Subcutaneous abdominal adipose tissue (tissue), 5 donors: Measurements from ENCODE around the gene SLC9C1.

Source experiments
- H3K27ac ChIP-seq: one replicate; pipeline ENCODE4 v1.7.0; 2013; ENCODE audit warnings: low read depth, mild to moderate bottlenecking, inconsistent platforms, low read length, moderate library complexity
- H3K27me3 ChIP-seq, 5 donors: one replicate each; pipeline ENCODE4 v1.7.0; 2013; ENCODE audit warnings: low read length in 5 of 5, inconsistent platforms in 1 of 5; ENCODE audit not compliant: control insufficient read depth in 5 of 5, insufficient read depth in 4 of 5
- H3K36me3 ChIP-seq, 5 donors: one replicate each; pipeline ENCODE4 v1.7.0; 2013; ENCODE audit warnings: low read length in 5 of 5; ENCODE audit not compliant: control insufficient read depth in 5 of 5, insufficient read depth in 5 of 5
- H3K4me1 ChIP-seq, 5 donors: one replicate each; pipeline ENCODE4 v1.7.0; 2013; ENCODE audit warnings: low read length in 5 of 5, mild to moderate bottlenecking in 3 of 5, moderate library complexity in 1 of 5; ENCODE audit not compliant: control insufficient read depth in 5 of 5, insufficient read depth in 5 of 5
- H3K4me3 ChIP-seq, 5 donors: one replicate each; pipeline ENCODE4 v1.7.0; 2013; ENCODE audit warnings: low read length in 5 of 5, low read depth in 1 of 5
- H3K9ac ChIP-seq, 5 donors: one replicate each; pipeline ENCODE4 v1.7.0; 2013; ENCODE audit warnings: low read length in 5 of 5, mild to moderate bottlenecking in 4 of 5, moderate library complexity in 3 of 5
- H3K9me3 ChIP-seq, 5 donors: one replicate each; pipeline ENCODE4 v1.7.0; 2013; ENCODE audit warnings: low read length in 5 of 5; ENCODE audit not compliant: control insufficient read depth in 5 of 5
- donor health status: healthy.
- donor health status: healthy.
- donor health status: healthy.
- donor health status: healthy.
- donor health status: healthy.

SLC9C1 gene

GRCh38 chr3:112333002-112333380 is 39.0 kb upstream of the SLC9C1 start, which contains the start of gene CD200:
Gene CD200 (plus strand): TSS chr3:112333156. CDS start chr3:112333213, 57 bp downstream.
- Histone ChIP-seq H3K27me3 (no peaks in the 10 kb centered on the region), H3K9ac (peak within 1 kb of the TSS; percentile 58 to 87 (median 71)), H3K4me3 (peak within 1 kb of the TSS; percentile 73 to 93 (median 86)), H3K9me3 (no peaks in the 10 kb centered on the region), H3K36me3 (no peaks in the 10 kb centered on the region), H3K4me1 (peaks cover 0 to 36% (median 21%) of the 10 kb centered on the region in 5 donors), H3K27ac (peak within 1 kb of the TSS; percentile 82)

- Histone ChIP-seq H3K4me1 (peaks cover 0 to 29% (median 16%) of the 10 kb centered on the region in 5 donors), H3K9ac (no peak overlapping the region), H3K9me3 (no peaks in the 10 kb centered on the region), H3K36me3 (no peaks in the 10 kb centered on the region), H3K27ac (no peak overlapping the region), H3K27me3 (no peaks in the 10 kb centered on the region), H3K4me3 (no peak overlapping the region)
These were observed 37.8 kb upstream of the SLC9C1 start for GRCh38 chr3:112331851-112332250.

GRCh38 chr3:112327371-112327951 is 33.4 kb upstream of the SLC9C1 start:
- Histone ChIP-seq H3K4me1 (no peaks in the 10 kb centered on the region), H3K27ac (no peak overlapping the region), H3K27me3 (no peaks in the 10 kb centered on the region), H3K36me3 (no peaks in the 10 kb centered on the region), H3K9ac (no peak overlapping the region), H3K9me3 (no peaks in the 10 kb centered on the region), H3K4me3 (no peak overlapping the region)

GRCh38 chr3:112321867-112322652 is 28.0 kb upstream of the SLC9C1 start:
- Histone ChIP-seq H3K27ac (no peak overlapping the region), H3K4me1 (peaks cover 0 to 2% (median 0%) of the 10 kb centered on the region in 5 donors), H3K4me3 (no peak overlapping the region), H3K27me3 (no peaks in the 10 kb centered on the region), H3K9ac (no peak overlapping the region), H3K9me3 (no peaks in the 10 kb centered on the region), H3K36me3 (no peaks in the 10 kb centered on the region)

GRCh38 chr3:112320691-112321090 is 26.7 kb upstream of the SLC9C1 start:
- H3K9ac ChIP-seq: no peak overlapping the region

GRCh38 chr3:112319516-112320276 is 25.7 kb upstream of the SLC9C1 start:
- no peak overlapping the region for H3K9ac ChIP-seq
- H3K36me3 ChIP-seq: no peaks in the 10 kb centered on the region
- H3K27me3 ChIP-seq: no peaks in the 10 kb centered on the region
- no peaks in the 10 kb centered on the region for H3K9me3 ChIP-seq
- H3K27ac ChIP-seq: no peak overlapping the region
- peaks cover 0 to 2% (median 0%) of the 10 kb centered on the region in 5 donors for H3K4me1 ChIP-seq
- no peak overlapping the region for H3K4me3 ChIP-seq

More at GRCh38 chr3:112320691-112321090, 26.7 kb upstream of the SLC9C1 start:
- Histone ChIP-seq H3K27ac (no peak overlapping the region), H3K4me1 (peaks cover 0 to 2% (median 0%) of the 10 kb centered on the region in 5 donors), H3K27me3 (no peaks in the 10 kb centered on the region), H3K4me3 (no peak overlapping the region), H3K36me3 (no peaks in the 10 kb centered on the region), H3K9me3 (no peaks in the 10 kb centered on the region)

- Histone ChIP-seq H3K36me3 (no peaks in the 10 kb centered on the region), H3K4me1 (no peaks in the 10 kb centered on the region), H3K4me3 (no peak overlapping the region), H3K27ac (no peak overlapping the region), H3K9me3 (no peaks in the 10 kb centered on the region), H3K9ac (no peak overlapping the region), H3K27me3 (no peaks in the 10 kb centered on the region)
These were observed 21.8 kb upstream of the SLC9C1 start for GRCh38 chr3:112315791-112316190.

GRCh38 chr3:112314649-112315048 is 20.6 kb upstream of the SLC9C1 start:
- Histone ChIP-seq H3K36me3 (no peaks in the 10 kb centered on the region), H3K9me3 (no peaks in the 10 kb centered on the region), H3K9ac (no peak overlapping the region), H3K4me1 (no peaks in the 10 kb centered on the region), H3K4me3 (no peak overlapping the region), H3K27ac (no peak overlapping the region), H3K27me3 (no peaks in the 10 kb centered on the region)

GRCh38 chr3:112308151-112308911 is 14.3 kb upstream of the SLC9C1 start:
- H3K27me3 ChIP-seq: no peaks in the 10 kb centered on the region
- no peaks in the 10 kb centered on the region for H3K9me3 ChIP-seq
- no peak overlapping the region for H3K9ac ChIP-seq
- no peak overlapping the region for H3K4me3 ChIP-seq
- no peaks in the 10 kb centered on the region for H3K36me3 ChIP-seq
- peaks cover 2 to 19% (median 12%) of the 10 kb centered on the region in 5 donors for H3K4me1 ChIP-seq
- H3K27ac ChIP-seq: no peak overlapping the region
